ENCODE data around the gene EIF3L. TPM values are rescaled to one million over a fixed set of nuclear protein-coding genes. Genes with fewer than 3 reads are reported as not detected.

Gene EIF3L
- total RNA-seq, 4 donors from 2014 or later: 336 to 538 (median 412) TPM

DNA sequence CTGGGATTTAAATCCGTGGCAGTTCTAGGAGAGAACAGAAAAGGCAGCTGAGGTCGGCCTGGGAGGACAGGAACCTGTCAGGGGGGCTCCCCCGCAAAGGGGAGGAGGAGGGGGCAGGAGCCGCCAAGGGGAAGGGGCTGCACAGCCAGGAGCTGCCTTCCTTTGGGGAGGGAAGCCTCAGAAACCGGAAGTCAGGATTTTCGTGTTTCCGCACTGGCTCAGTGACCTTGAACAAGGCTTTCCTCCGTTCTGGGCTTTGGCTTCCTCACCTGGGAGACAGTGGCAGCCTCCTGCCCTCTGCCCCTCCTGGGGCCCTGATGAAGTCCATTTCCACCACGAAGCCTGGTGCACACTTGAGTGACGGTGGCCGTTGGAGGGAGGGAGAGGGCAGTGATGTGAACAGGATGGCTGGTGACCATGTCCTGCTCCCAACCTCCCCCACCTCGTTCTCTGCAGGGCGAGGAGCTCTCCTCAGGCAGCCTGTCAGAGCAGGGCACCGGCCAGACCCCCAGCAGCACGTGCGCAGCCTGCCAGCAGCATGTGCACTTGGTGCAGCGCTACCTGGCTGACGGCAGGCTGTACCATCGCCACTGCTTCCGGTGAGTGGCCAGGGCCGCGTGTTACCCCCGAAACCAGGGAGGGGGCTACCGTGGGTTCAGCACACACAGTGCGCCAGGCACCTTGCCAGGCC lies 69.5 kb downstream of the EIF3L start:
- no peaks in the 10 kb centered on the region for H3K9me3 ChIP-seq
- H3K27ac ChIP-seq: peak overlapping the region in 2 of 4 donors; percentile 54 to 63
- no peak overlapping the region for H3K4me3 ChIP-seq
- TF ChIP-seq POLR2A (IDR thresholded peaks at IDR 0.05) (no peak), CTCF (IDR thresholded peaks at IDR 0.05) (no peak), EP300 (IDR thresholded peaks at IDR 0.05) (no peak), POLR2AphosphoS5 (IDR thresholded peaks at IDR 0.05) (no peak)
- 51 to 59% methylated on average over 3 to 5 of the region's 25 CpGs for WGBS, 2 donors (ENCODE audit: low coverage in 1 of 2)
- no peak for ATAC-seq
- H3K4me1 ChIP-seq: peaks cover 0 to 16% (median 0%) of the 10 kb centered on the region in 3 donors
- H3K36me3 ChIP-seq: peaks cover 0 to 98% of the 10 kb centered on the region in 2 donors
- H3K27me3 ChIP-seq: no peaks in the 10 kb centered on the region

- Histone ChIP-seq H3K4me1 (peaks cover 0 to 26% (median 0%) of the 10 kb centered on the region in 3 donors), H3K27ac (peak overlapping the region in 2 of 4 donors; percentile 16 to 52), H3K36me3 (peaks cover 0 to 98% of the 10 kb centered on the region in 2 donors), H3K27me3 (no peaks in the 10 kb centered on the region), H3K9me3 (no peaks in the 10 kb centered on the region), H3K4me3 (no peak overlapping the region)
- WGBS, 2 donors (ENCODE audit: low coverage in 1 of 2): 82 to 87% methylated on average over 4 to 5 of the region's 5 CpGs
- no peak for TF ChIP-seq CTCF (IDR thresholded peaks at IDR 0.05)
- ATAC-seq: no peak
These were observed 70.9 kb downstream of the EIF3L start for GRCh38 chr22:37920126-37920525.

DNA sequence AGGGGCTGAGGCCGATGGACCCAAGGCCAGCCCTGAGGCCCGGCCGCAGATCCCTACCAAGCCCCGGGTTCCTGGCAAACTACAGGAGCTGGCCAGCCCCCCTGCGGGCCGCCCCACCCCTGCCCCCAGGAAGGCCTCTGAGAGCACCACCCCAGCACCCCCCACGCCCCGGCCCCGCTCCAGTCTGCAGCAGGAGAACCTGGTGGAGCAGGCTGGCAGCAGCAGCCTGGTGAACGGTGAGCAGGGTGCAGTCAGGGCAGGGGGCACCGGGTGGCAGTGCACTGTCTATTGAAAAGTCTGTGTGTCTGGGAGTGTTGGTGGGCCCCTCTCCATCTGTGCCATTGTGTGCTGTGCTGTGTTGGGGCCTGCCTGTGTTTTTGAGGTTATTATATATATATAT lies 73.0 kb downstream of the EIF3L start:
- H3K4me1 ChIP-seq: peaks cover 0 to 31% (median 0%) of the 10 kb centered on the region in 3 donors
- no CpG with 5 or more reads among the region's 11 CpGs for WGBS, 2 donors (ENCODE audit: low coverage in 1 of 2)
- no peak for ATAC-seq
- no peak overlapping the region for H3K4me3 ChIP-seq
- H3K27me3 ChIP-seq: no peaks in the 10 kb centered on the region
- TF ChIP-seq POLR2A (IDR thresholded peaks at IDR 0.05) (no peak), POLR2AphosphoS5 (IDR thresholded peaks at IDR 0.05) (no peak), EP300 (IDR thresholded peaks at IDR 0.05) (no peak), CTCF (IDR thresholded peaks at IDR 0.05) (no peak)
- peaks cover 0 to 98% of the 10 kb centered on the region in 2 donors for H3K36me3 ChIP-seq
- H3K9me3 ChIP-seq: no peaks in the 10 kb centered on the region
- H3K27ac ChIP-seq: peak overlapping the region in 2 of 4 donors; percentile 41 to 54

GRCh38 chr22:37923927-37924326 lies 74.7 kb downstream of the EIF3L start:
- peak overlapping the region in 2 of 4 donors; percentile 51 to 78 for H3K27ac ChIP-seq
- H3K27me3 ChIP-seq: no peaks in the 10 kb centered on the region
- H3K9me3 ChIP-seq: no peaks in the 10 kb centered on the region
- TF ChIP-seq POLR2A (IDR thresholded peaks at IDR 0.05): no peak
- no peak for ATAC-seq
- H3K36me3 ChIP-seq: peaks cover 0 to 98% of the 10 kb centered on the region in 2 donors
- H3K4me3 ChIP-seq: no peak overlapping the region
- WGBS, 2 donors (ENCODE audit: low coverage in 1 of 2): no CpG with 5 or more reads among the region's 4 CpGs
- H3K4me1 ChIP-seq: peaks cover 0 to 26% (median 0%) of the 10 kb centered on the region in 3 donors

DNA sequence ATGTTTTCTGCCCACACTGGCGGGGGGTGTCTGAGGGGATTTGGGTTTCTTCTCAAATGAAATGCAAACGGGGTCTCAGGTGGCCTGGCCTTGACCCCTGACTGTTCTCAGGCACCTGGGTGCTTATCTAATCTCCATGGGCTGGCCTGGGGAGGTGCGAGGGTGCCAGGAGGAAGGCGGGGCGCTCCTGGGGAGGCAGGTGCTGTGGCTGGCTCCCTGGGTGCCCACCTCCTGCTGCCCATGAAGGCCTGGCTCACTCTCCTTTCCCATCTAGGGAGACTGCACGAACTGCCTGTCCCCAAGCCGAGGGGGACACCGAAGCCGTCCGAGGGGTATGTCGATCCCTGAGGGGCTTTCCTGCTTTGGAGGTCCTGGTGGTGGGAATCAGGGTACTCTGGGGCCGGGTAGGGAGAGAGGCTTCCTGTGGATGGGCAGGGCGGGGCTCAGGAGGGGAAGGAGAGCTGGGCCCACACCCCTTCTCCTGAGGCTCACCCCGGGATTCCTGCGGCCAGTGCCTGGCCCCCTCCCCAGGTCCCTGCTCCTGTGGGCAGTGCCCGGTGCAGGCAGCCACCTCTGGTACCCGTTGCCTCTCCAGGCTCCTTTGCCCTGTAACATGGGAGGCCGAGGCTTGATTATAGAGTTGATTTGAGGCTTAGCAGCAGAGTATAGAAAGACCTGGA lies 75.3 kb downstream of the EIF3L start:
- TF ChIP-seq EP300 (IDR thresholded peaks at IDR 0.05): no peak
- no peak for TF ChIP-seq POLR2A (IDR thresholded peaks at IDR 0.05)
- no peak for TF ChIP-seq CTCF (IDR thresholded peaks at IDR 0.05)
- TF ChIP-seq POLR2AphosphoS5 (IDR thresholded peaks at IDR 0.05): no peak
- Histone ChIP-seq H3K4me1 (peaks cover 0 to 30% (median 0%) of the 10 kb centered on the region in 3 donors), H3K9me3 (no peaks in the 10 kb centered on the region), H3K4me3 (no peak overlapping the region), H3K27ac (peak overlapping the region in 3 of 4 donors; percentile 51 to 78 (median 54)), H3K27me3 (no peaks in the 10 kb centered on the region), H3K36me3 (peaks cover 0 to 98% of the 10 kb centered on the region in 2 donors)
- no peak for ATAC-seq
- no CpG with 5 or more reads among the region's 18 CpGs for WGBS, 2 donors (ENCODE audit: low coverage in 1 of 2)

Measured in gastroesophageal sphincter (tissue), 4 donors.